Measurements from ENCODE around the gene PLCB1. TPM values are rescaled to one million over a fixed set of nuclear protein-coding genes. Genes with fewer than 3 reads are reported as not detected.

Gene PLCB1
- total and polyA plus RNA-seq, 2 donors (not counting 3 experiments of a cell fraction or from before 2014, with no cell fraction given): 10.2 to 53.4 TPM

GRCh38 chr20:8139899-8140298 is 7.8 kb downstream of the PLCB1 start:
- TF ChIP-seq GATA2 (IDR thresholded peaks at IDR 0.05; ENCODE audit: insufficient read depth, insufficient read length, low read depth, low read length) (no peak), CTCF (IDR thresholded peaks at IDR 0.05; ENCODE audit: extremely low read depth in 1 of 2, insufficient read depth in 1 of 2, low read depth in 1 of 2, low read length in 2 of 2) (no peak), JUN (IDR thresholded peaks at IDR 0.05; ENCODE audit: borderline replicate concordance, insufficient read depth, insufficient read length, low read depth) (no peak), MAX (IDR thresholded peaks at IDR 0.05; ENCODE audit: insufficient read depth, insufficient read length) (no peak), POLR2A (IDR thresholded peaks at IDR 0.05; ENCODE audit: low read depth, low read length) (no peak), MYC (IDR thresholded peaks at IDR 0.05; ENCODE audit: low read depth, low read length) (no peak), EZH2 (IDR thresholded peaks at IDR 0.05; ENCODE audit: borderline replicate concordance, low read depth, low read length, severe bottlenecking) (no peak), POLR2AphosphoS5 (IDR thresholded peaks at IDR 0.05; ENCODE audit: insufficient read depth, low read depth, low read length) (no peak), FOS (IDR thresholded peaks at IDR 0.05; ENCODE audit: borderline replicate concordance, insufficient read depth, low read length) (no peak)
- Histone ChIP-seq H3K4me1 (ENCODE audit: control insufficient read depth, extremely low read depth, insufficient read depth, low read length) (peaks cover 13% of the 10 kb centered on the region), H3K9ac (replicated peaks; ENCODE audit: extremely low read depth, insufficient read depth, low read length) (no peak overlapping the region), H3K79me2 (ENCODE audit: control insufficient read depth, insufficient read depth, low read length) (peaks cover 16% of the 10 kb centered on the region), H3K9me3 (replicated peaks; ENCODE audit: control insufficient read depth, insufficient read depth, low read length) (no peaks in the 10 kb centered on the region), H3K27ac (ENCODE audit: insufficient read depth, low read depth, low read length) (no peak overlapping the region), H4K20me1 (replicated peaks; ENCODE audit: control insufficient read depth, extremely low read depth, insufficient read depth, low read length) (no peaks in the 10 kb centered on the region), H3K27me3 (ENCODE audit: control insufficient read depth in 2 of 2, insufficient read depth in 2 of 2, low read length in 2 of 2) (no peaks in the 10 kb centered on the region), H3K9me1 (replicated peaks; ENCODE audit: control insufficient read depth, extremely low read depth, insufficient read depth, low read length) (no peaks in the 10 kb centered on the region), H3K36me3 (ENCODE audit: control insufficient read depth in 2 of 2, extremely low read depth in 1 of 2, insufficient read depth in 2 of 2, low read length in 2 of 2) (no peaks in the 10 kb centered on the region), H3K4me3 (replicated peaks in 1 of 3; ENCODE audit: insufficient read depth in 1 of 3, low read depth in 1 of 3, low read length in 3 of 3) (no peak overlapping the region), H3K4me2 (ENCODE audit: insufficient read depth, low read length) (no peak overlapping the region), H2AFZ (ENCODE audit: low read depth, low read length) (no peak overlapping the region)
- FAIRE-seq: no peak
- dilution Hi-C loops (cut with MboI; ENCODE audit: extremely low pct_ligation_motif_present, low sequenced_read_pairs): no loop called here
- ChIA-PET CTCF (interaction anchor here (0.8 to 1.7 kb wide), 3 partner anchors 96 to 581 kb away, joined by 3 to 4 read pairs (median 4); no protein-coding TSS in a partner anchor), POLR2A (no interaction called here)
- no peak for DNase-seq (ENCODE audit: low read depth, low spot score)
- BruUV-seq (replicated peaks): no TSS peak
- intact Hi-C loops (cut with micrococcal nuclease): no loop called here
